ENCODE measurements around the gene CREBBP. TPM values are rescaled to one million over a fixed set of nuclear protein-coding genes. Genes with fewer than 3 reads are reported as not detected.
"Not testable (repeated sequence)": the region's sequence is repeated elsewhere in the genome, so short reads cannot be mapped to it uniquely, and the experiment has no call there.

Gene CREBBP
- total RNA-seq, 1 donor from 2014 or later, result 109 TPM

DNA sequence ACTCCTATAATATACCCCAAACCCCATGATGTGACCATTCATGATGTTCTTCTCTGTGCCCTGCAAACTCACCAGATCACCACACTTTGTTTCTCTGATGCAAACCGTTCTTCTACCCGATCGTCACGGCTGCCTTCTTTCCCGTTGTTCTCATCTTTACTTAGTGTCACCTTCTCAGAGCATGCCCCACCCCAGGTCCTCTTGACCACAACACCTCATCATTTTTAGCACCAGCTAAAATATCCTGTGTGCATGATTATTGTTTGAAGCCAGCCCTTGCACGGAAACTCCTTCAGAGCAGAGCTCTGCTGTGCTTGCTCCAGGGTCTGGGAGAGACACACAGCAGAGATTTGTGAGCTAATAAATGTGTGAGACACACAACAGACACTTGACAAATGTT, 38.9 kb upstream of the CREBBP start:
- TF ChIP-seq, protein P1, sequence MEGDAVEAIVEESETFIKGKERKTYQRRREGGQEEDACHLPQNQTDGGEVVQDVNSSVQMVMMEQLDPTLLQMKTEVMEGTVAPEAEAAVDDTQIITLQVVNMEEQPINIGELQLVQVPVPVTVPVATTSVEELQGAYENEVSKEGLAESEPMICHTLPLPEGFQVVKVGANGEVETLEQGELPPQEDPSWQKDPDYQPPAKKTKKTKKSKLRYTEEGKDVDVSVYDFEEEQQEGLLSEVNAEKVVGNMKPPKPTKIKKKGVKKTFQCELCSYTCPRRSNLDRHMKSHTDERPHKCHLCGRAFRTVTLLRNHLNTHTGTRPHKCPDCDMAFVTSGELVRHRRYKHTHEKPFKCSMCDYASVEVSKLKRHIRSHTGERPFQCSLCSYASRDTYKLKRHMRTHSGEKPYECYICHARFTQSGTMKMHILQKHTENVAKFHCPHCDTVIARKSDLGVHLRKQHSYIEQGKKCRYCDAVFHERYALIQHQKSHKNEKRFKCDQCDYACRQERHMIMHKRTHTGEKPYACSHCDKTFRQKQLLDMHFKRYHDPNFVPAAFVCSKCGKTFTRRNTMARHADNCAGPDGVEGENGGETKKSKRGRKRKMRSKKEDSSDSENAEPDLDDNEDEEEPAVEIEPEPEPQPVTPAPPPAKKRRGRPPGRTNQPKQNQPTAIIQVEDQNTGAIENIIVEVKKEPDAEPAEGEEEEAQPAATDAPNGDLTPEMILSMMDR (IDR thresholded peaks at IDR 0.05), result no peak
- no peak overlapping the region for H3K27ac Mint-ChIP-seq (ENCODE audit: unreplicated experiment)
- DNase-seq (ENCODE audit: extremely low spot score, unreplicated experiment), result no peak
- H3K36me3 Mint-ChIP-seq (ENCODE audit: unreplicated experiment), result peaks cover 1% of the 10 kb centered on the region
- peaks cover 5% of the 10 kb centered on the region for H3K27me3 Mint-ChIP-seq (ENCODE audit: unreplicated experiment)
- H3K9me3 Mint-ChIP-seq (ENCODE audit: unreplicated experiment), result peaks cover 11% of the 10 kb centered on the region
- H3K4me3 Mint-ChIP-seq (ENCODE audit: unreplicated experiment), result no peak overlapping the region
- H3K4me1 Mint-ChIP-seq (ENCODE audit: unreplicated experiment), result no peaks in the 10 kb centered on the region

- Mint-ChIP-seq H3K9me3 (ENCODE audit: unreplicated experiment) (peaks cover 11% of the 10 kb centered on the region), H3K4me1 (ENCODE audit: unreplicated experiment) (no peaks in the 10 kb centered on the region), H3K4me3 (ENCODE audit: unreplicated experiment) (no peak overlapping the region), H3K27me3 (ENCODE audit: unreplicated experiment) (no peaks in the 10 kb centered on the region), H3K36me3 (ENCODE audit: unreplicated experiment) (no peaks in the 10 kb centered on the region), H3K27ac (ENCODE audit: unreplicated experiment) (no peak overlapping the region)
- no peak for DNase-seq (ENCODE audit: extremely low spot score, unreplicated experiment)
- TF ChIP-seq, protein P1 (IDR thresholded peaks at IDR 0.05), result no peak
Measured at GRCh38 chr16:3915426-3916260, 35.1 kb upstream of the CREBBP start.

DNA sequence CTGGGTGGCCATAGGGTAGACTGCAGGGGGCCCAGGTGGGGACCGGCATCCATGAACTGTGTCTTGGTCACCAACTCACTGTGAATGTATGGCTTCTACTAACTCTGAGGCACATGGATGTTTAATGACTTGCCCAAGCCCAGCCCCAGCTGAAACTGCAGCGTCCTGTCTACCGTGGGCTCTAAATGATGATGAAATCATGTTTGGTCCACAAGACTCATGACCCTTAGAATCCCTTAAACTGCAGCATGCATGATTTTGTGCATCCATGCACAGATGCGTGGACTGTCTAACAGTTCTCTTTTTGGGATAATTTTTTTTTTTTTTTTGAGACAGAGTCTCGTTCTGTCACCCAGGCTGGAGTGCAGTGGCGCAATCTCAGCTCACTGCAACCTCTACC, 32.4 kb upstream of the CREBBP start:
- H3K27me3 Mint-ChIP-seq (ENCODE audit: unreplicated experiment), result no peaks in the 10 kb centered on the region
- H3K27ac Mint-ChIP-seq (ENCODE audit: unreplicated experiment), result no peak overlapping the region
- no peaks in the 10 kb centered on the region for H3K9me3 Mint-ChIP-seq (ENCODE audit: unreplicated experiment)
- no peak overlapping the region for H3K4me3 Mint-ChIP-seq (ENCODE audit: unreplicated experiment)
- TF ChIP-seq, protein P1 (IDR thresholded peaks at IDR 0.05), result no peak
- no peaks in the 10 kb centered on the region for H3K4me1 Mint-ChIP-seq (ENCODE audit: unreplicated experiment)
- no peaks in the 10 kb centered on the region for H3K36me3 Mint-ChIP-seq (ENCODE audit: unreplicated experiment)
- no peak for DNase-seq (ENCODE audit: extremely low spot score, unreplicated experiment)

GRCh38 chr16:3912373-3912772, 31.9 kb upstream of the CREBBP start:
- Mint-ChIP-seq H3K27me3 (ENCODE audit: unreplicated experiment) (no peaks in the 10 kb centered on the region), H3K9me3 (ENCODE audit: unreplicated experiment) (no peaks in the 10 kb centered on the region), H3K36me3 (ENCODE audit: unreplicated experiment) (no peaks in the 10 kb centered on the region), H3K4me1 (ENCODE audit: unreplicated experiment) (no peaks in the 10 kb centered on the region), H3K27ac (ENCODE audit: unreplicated experiment) (no peak overlapping the region), H3K4me3 (ENCODE audit: unreplicated experiment) (no peak overlapping the region)
- DNase-seq (ENCODE audit: extremely low spot score, unreplicated experiment), result no peak
- TF ChIP-seq, protein P1 (IDR thresholded peaks at IDR 0.05), result no peak

GRCh38 chr16:3911741-3912140, 31.2 kb upstream of the CREBBP start:
- not testable (repeated sequence) for H3K36me3 Mint-ChIP-seq (ENCODE audit: unreplicated experiment); H3K4me3 Mint-ChIP-seq (ENCODE audit: unreplicated experiment); H3K27me3 Mint-ChIP-seq (ENCODE audit: unreplicated experiment); DNase-seq (ENCODE audit: extremely low spot score, unreplicated experiment); H3K4me1 Mint-ChIP-seq (ENCODE audit: unreplicated experiment); H3K9me3 Mint-ChIP-seq (ENCODE audit: unreplicated experiment); H3K27ac Mint-ChIP-seq (ENCODE audit: unreplicated experiment)

Measured in osteocyte (in vitro differentiated cells).